Endothelial cell (in vitro differentiated cells): ENCODE results near the gene CFAP53. TPM values are rescaled to one million over a fixed set of nuclear protein-coding genes. Genes with fewer than 3 reads are reported as not detected.
A peak's percentile ranks its signal among the peaks of the same experiment; 100 is the strongest.
"Not testable (repeated sequence)": the region's sequence is repeated elsewhere in the genome, so short reads cannot be mapped to it uniquely, and the experiment has no call there.

Source experiments
- DNase-seq: peaks from one replicate; pipeline ENCODE4 v3.0.0; 2021; ENCODE audit warnings: low spot score
- H3K27ac Mint-ChIP-seq: one replicate; pipeline ENCODE4 v1.8.0; 2021; ENCODE audit warnings: mixed read lengths, inconsistent platforms; ENCODE audit not compliant: unreplicated experiment
- H3K27me3 Mint-ChIP-seq: one replicate; pipeline ENCODE4 v1.8.0; 2021; ENCODE audit warnings: mild to moderate bottlenecking, moderate library complexity, mixed read lengths, inconsistent platforms; ENCODE audit not compliant: unreplicated experiment
- H3K36me3 Mint-ChIP-seq: one replicate; pipeline ENCODE4 v1.8.0; 2021; ENCODE audit warnings: mild to moderate bottlenecking, low read depth, mixed read lengths, inconsistent platforms; ENCODE audit not compliant: unreplicated experiment
- H3K4me1 Mint-ChIP-seq: one replicate; pipeline ENCODE4 v1.8.0; 2021; ENCODE audit warnings: mild to moderate bottlenecking, mixed read lengths, inconsistent platforms; ENCODE audit not compliant: unreplicated experiment
- H3K4me3 Mint-ChIP-seq: one replicate; pipeline ENCODE4 v1.8.0; 2021; ENCODE audit warnings: mild to moderate bottlenecking, mixed read lengths, inconsistent platforms; ENCODE audit not compliant: unreplicated experiment
- H3K9me3 Mint-ChIP-seq: one replicate; pipeline ENCODE4 v1.8.0; 2021; ENCODE audit warnings: mixed read lengths, inconsistent platforms; ENCODE audit not compliant: unreplicated experiment
- total RNA-seq: library from RNA; stranded (reverse); fragmentation: NEBNext Ultra II Directional; extraction: Animal tissue kit (Norgen Biotek cat#: 25700); gene quantifications from one replicate; pipeline ENCODE4 v1.2.1, GENCODE V29; 2021; ENCODE audit not compliant: unreplicated experiment
- TF ChIP-seq, protein P1 (sequence below): fragments of 200-600 bp; sonication (generic); IDR thresholded peaks from one replicate; pipeline ENCODE4 v1.5.0; 2021; ENCODE audit warnings: antibody characterized with exemption; ENCODE audit not compliant: unreplicated experiment

CFAP53 gene
- total RNA-seq, 1 donor from 2014 or later: 0.56 TPM

DNA sequence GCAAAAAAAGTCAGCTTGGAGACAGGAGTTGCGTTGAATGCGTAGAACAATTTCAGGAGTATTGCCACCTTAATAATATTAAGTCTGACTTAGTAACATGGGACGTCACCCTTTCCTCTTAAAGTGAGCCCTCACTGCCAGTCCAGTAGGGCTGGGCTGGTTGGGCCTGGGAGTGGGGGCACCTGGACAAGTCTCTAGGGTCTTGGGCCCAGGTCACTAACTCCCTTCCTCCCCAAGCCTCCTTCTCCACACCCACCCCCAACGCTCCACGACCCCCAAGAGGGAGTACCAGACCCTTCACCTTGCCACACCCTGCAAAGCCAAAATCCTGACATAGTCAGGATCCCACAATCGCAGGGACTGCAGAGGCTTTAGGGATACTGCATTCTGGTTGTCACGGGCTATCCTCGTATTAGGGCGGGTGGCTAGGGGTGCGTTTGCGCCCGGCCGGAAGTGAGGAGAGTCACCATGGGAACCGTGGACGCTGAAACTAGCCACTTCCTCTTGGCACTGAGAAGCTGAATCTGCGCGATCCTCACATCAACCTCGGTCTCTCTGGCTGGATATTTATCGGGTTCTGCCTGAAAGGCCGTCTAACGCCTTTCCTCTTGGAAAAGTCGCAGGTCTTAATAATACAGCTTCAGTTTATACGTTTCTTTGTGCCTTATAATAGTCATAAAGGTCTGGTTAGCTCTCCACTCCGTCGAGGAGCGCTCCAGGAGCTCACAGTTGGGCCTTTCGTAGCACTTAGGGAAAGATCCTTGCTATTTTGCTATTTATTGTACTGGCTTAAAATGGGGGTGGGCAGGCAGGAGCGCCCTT is 31.5 kb upstream of the CFAP53 start:
- Mint-ChIP-seq H3K4me3 (peak overlapping the region; percentile 82), H3K36me3 (no peaks in the 10 kb centered on the region), H3K27me3 (peaks cover 9% of the 10 kb centered on the region), H3K4me1 (no peaks in the 10 kb centered on the region), H3K27ac (peak overlapping the region; percentile 30), H3K9me3 (no peaks in the 10 kb centered on the region)
- TF ChIP-seq, protein P1, sequence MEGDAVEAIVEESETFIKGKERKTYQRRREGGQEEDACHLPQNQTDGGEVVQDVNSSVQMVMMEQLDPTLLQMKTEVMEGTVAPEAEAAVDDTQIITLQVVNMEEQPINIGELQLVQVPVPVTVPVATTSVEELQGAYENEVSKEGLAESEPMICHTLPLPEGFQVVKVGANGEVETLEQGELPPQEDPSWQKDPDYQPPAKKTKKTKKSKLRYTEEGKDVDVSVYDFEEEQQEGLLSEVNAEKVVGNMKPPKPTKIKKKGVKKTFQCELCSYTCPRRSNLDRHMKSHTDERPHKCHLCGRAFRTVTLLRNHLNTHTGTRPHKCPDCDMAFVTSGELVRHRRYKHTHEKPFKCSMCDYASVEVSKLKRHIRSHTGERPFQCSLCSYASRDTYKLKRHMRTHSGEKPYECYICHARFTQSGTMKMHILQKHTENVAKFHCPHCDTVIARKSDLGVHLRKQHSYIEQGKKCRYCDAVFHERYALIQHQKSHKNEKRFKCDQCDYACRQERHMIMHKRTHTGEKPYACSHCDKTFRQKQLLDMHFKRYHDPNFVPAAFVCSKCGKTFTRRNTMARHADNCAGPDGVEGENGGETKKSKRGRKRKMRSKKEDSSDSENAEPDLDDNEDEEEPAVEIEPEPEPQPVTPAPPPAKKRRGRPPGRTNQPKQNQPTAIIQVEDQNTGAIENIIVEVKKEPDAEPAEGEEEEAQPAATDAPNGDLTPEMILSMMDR: no peak
- DNase-seq: peak; percentile 55

DNA sequence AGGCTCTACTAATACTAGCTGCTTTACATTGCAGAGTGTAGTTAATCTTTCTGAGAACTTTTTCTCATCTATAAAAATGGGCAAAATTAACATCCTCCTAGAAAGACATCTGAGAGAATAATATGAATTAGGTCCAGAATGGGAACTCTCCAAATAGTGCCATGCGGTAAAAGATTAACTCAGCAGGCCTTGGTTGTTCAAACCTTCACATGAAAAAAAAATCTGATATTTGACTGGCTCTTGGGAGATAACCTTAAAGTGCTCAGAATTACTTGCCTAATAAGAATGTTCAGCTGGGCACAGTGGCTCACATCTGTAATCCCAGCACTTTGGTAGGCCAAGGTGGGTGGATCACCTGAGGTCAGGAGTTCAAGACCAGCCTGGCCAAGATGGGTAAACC is 26.7 kb upstream of the CFAP53 start:
- DNase-seq: no peak
- no peak overlapping the region for H3K27ac Mint-ChIP-seq
- H3K36me3 Mint-ChIP-seq: no peaks in the 10 kb centered on the region
- no peaks in the 10 kb centered on the region for H3K9me3 Mint-ChIP-seq
- H3K4me3 Mint-ChIP-seq: no peak overlapping the region
- TF ChIP-seq, protein P1: no peak
- no peaks in the 10 kb centered on the region for H3K4me1 Mint-ChIP-seq
- peaks cover 1% of the 10 kb centered on the region for H3K27me3 Mint-ChIP-seq

DNA sequence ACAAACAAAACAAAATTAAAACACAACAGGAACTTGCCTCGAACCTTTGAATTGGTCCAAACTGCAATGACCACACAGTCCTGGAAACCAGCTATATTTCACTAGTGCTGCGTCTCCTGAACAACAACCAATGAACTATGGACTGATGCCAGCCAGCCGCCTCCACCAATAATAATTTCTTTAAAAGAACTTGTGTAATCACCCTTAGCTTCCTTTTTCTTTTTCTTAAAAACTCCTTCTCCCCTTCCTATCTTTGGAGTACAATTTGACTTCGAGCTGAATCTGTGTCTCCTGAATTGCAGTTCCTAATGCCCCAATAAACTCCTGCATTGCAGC is 22.8 kb upstream of the CFAP53 start:
- no peak for DNase-seq
- Mint-ChIP-seq H3K9me3 (no peaks in the 10 kb centered on the region), H3K4me1 (peaks cover 17% of the 10 kb centered on the region), H3K27ac (no peak overlapping the region), H3K27me3 (peaks cover 10% of the 10 kb centered on the region), H3K4me3 (no peak overlapping the region), H3K36me3 (peaks cover 7% of the 10 kb centered on the region)
- TF ChIP-seq, protein P1: no peak

DNA sequence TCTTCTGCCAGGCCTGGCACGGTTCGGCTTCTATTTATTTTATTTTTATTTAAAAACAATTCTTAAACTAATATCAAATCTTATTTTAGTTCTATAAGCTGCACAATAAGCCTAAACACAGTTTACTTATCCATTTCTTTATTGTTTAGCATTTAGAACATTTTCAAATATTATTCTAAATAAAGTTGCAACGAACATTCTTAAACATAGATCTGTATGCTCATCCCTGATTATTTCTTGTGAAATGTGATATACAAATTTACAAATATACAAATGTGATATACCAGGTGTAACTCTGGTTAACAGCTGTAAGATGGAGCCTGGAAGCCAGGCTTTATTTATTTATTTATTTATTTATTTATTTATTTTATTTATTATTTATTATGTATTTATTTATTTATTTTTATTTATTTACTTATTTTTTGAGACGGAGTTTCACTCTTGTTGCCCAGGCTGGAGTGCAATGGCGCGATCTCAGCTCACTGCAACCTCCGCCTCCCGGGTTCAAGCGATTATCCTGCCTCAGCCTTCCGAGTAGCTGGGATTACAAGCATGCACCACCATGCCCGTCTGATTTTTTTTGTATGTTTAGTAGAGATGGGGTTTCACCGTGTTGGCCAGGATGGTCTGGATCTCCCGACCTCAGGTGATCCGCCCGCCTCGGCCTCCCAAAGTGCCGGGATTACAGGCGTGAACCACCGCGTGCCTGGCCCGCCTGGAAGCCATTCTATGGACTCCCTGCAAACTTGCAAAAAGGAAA is 22.2 kb upstream of the CFAP53 start:
- Mint-ChIP-seq H3K4me3 (peak overlapping the region; percentile 100), H3K4me1 (peaks cover 19% of the 10 kb centered on the region), H3K27ac (peak overlapping the region; percentile 97), H3K27me3 (peaks cover 14% of the 10 kb centered on the region), H3K36me3 (peaks cover 12% of the 10 kb centered on the region)
- DNase-seq, H3K9me3 Mint-ChIP-seq: not testable (repeated sequence)

DNA sequence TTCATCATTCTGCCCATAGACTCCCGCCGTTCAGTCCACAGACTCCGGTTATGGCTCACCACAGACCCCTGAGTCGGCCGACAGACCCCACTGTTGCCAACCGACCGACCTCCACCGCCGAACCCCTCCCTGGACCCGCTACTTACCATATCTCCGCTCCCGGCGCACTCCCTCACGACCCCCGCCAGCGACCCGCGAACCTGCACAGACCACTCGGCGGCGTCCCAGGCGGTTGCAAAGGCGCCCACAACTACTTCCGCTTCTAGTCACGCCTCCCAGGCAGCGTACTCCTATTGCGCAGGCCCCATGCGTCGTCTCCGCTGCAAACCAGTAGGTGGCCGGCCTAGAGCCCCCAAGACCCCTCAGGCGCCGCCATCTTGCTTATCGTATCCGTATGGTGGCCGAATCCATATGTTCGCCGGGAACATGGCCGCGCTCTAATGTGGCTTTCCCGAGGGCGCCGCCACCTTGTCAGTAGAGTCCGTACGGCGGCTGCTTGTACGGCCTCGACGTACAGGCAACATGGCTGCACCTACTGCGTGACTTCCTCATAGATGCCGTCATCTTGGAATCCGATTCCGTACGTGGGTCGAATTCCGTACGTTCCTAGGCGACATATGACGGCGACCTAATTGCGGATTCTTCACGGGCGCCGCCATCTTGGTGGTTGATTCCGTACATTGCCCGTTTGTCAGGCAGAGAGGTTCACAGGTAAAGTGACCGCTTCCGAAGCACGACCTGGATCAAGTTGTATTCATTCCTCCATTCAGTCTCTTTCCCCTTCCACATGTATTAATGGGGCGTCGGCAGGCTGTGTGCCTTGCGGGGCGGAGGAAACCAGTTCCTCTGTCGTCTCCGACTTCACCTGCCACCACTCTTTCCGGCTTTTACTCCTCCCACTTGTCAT is 21.4 kb upstream of the CFAP53 start, which contains the start of gene CXXC1:
CXXC1 (minus strand) TSS at position 252 of the 907 bp plus-strand sequence; CDS start at position 149, 103 bp downstream.
- H3K27me3 Mint-ChIP-seq: peaks cover 19% of the 10 kb centered on the region
- H3K4me3 Mint-ChIP-seq: peak within 1 kb of the TSS; percentile 100
- TF ChIP-seq, protein P1: peak; percentile 50
- peak within 1 kb of the TSS; percentile 97 for H3K27ac Mint-ChIP-seq
- no peaks in the 10 kb centered on the region for H3K9me3 Mint-ChIP-seq
- peaks cover 19% of the 10 kb centered on the region for H3K4me1 Mint-ChIP-seq
- DNase-seq: peak; percentile 95
- peaks cover 20% of the 10 kb centered on the region for H3K36me3 Mint-ChIP-seq
